NCI-H345 (cell line): ENCODE data around the gene SLCO3A1.
"Not testable (repeated sequence)": the region's sequence is repeated elsewhere in the genome, so short reads cannot be mapped to it uniquely, and the experiment has no call there.

Experiments used
- DNase-seq: peaks from one replicate; lab custom pipeline; 2025; lab: John Stamatoyannopoulos, UW

The SLCO3A1 gene

DNA sequence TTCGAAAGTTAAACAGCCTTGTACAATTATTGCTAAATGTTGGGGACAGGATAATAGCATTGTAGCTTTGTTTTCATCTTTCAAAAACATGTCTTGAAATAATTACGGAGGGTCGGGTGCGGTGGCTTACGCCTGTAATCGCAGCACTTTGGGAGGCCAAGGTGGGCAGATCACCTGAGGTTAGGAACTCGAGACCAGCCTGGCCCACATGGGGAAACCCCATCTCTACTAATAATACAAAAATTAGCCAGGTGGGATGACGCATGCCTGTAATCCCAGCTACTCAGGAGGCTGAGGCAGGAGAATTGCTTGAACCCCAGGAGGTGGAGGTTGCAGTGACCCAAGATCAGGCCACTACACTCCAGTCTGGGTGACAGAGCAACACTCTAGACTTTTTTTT lies 216.7 kb downstream of the SLCO3A1 start:
- not testable (repeated sequence) for DNase-seq

GRCh38 chr15:92071045-92071634 lies 217.6 kb downstream of the SLCO3A1 start:
- no peak for DNase-seq

DNA sequence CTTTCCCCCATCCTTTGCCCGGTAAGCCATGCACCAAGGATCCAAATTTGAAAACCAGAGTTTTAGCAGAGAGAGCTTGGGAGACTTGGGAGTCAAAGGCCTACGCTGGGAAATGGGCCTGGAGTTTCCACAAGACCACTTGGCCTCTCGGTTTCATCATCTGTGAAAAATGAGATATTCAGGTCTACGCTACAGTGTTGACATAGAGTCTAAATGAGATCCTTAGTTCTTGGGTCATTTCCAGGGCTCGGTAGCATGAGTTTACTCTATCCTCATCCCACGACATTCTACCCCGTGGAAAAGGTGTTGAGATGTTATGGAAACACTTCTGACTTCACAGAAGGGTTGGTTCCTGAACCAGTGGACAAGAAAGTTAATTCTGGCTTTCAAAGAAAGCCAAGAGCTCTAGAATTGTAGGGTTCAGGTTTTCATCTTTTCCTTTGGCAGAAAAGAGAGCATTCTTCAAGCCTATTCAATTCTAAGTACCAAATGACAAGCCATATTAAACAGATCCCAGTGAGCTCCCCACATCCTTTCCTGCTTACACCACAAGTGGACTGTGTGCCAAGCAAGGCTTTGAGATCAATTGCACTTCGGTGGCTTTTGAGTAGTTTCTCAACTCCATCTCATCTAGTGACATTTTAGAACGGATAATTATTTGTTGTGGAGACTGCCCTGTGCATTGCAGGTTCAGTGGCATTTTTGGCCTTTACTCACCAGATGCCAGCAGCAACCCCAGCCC lies 219.7 kb downstream of the SLCO3A1 start:
- no peak for DNase-seq

- DNase-seq: no peak
Measured at GRCh38 chr15:92074101-92074500, 220.6 kb downstream of the SLCO3A1 start.

- no peak for DNase-seq
Measured at GRCh38 chr15:92074646-92075045, 221.1 kb downstream of the SLCO3A1 start.

GRCh38 chr15:92075764-92076163 lies 222.3 kb downstream of the SLCO3A1 start:
- DNase-seq: no peak

- no peak for DNase-seq
Measured at GRCh38 chr15:92076541-92076940, 223.0 kb downstream of the SLCO3A1 start.

GRCh38 chr15:92077353-92078085 lies 224.0 kb downstream of the SLCO3A1 start:
- peak; percentile 47 for DNase-seq

DNA sequence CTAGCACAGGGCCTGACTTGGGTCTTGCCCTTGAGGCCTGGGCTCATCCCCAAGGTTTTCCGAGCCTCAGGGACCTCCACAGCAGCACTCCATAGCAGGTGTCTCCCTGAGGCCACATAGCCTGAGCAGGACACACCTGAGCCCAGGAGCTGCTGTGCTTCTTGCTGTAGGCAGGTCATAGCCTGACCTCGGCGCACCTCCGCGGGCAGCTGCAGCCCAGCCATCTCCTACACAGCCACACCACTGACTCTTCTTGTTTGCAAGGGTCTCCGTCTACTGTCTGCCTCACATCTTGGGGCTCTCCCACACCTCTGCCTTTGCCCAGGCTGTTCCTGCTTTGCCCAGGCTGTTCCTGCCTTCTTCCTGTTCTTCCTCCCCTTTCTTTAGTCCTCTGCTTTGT lies 224.8 kb downstream of the SLCO3A1 start:
- no peak for DNase-seq

DNA sequence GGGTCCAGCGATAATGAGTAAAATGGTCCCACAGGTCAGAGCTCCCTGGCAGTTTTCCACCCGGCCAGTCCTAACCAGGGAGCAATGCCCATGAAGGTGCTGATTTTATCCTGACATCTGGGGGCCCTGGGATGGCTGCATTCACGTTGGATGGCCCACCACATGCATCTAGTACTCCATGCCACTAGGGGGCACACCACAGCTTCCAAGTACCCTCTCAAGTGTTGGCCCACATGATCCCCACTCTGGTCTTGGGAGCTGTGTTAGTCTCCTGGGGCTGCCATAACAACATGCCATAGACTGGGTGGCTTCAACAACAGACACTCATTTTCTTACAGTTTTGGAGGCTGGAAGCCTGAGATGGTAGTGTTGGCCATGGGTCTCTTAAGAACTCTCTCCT lies 225.5 kb downstream of the SLCO3A1 start:
- no peak for DNase-seq

- no peak for DNase-seq
Measured at GRCh38 chr15:92079647-92080255, 226.2 kb downstream of the SLCO3A1 start.

- peak; percentile 30 for DNase-seq
Measured at GRCh38 chr15:92082006-92082843, 228.7 kb downstream of the SLCO3A1 start.

DNA sequence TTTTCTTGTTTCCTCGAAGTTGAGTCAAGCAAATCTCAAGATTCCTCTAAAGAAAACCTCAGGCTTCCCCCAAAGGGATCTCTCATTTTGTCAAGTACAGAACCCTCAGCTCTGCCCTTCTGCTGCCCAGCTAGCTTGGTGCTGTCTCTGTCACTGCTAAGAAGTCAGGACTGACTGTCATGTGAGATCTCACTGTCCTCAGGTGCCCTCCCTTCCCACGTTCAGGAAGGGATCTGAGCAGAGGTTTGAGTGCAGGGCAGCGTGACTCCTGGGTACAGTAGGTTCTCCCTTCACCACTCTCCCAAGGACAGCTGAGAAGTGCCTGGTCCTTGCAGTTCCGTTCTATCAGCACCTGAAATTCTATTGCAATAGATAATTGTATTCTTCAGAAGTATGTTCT lies 229.7 kb downstream of the SLCO3A1 start:
- no peak for DNase-seq

DNA sequence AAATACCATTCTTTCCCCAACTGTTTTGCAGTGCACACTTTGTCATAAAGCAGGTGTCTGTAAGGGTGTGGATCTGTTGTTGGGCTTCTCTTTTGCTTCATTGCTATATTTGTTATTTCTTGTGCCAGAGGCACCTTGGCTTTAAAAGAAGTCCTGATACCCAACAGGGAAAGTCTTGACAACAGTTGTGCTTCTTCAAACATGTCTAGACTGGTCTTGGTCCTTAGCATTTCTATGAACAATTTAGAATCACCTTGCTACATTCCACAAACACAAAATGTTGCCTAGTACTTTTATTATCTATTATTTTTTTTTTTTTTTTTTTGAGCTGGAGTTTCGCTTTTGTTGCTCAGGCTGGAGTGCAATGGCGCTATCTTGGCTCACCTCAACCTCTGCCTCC lies 233.7 kb downstream of the SLCO3A1 start:
- DNase-seq: no peak

GRCh38 chr15:92091155-92091734 lies 237.7 kb downstream of the SLCO3A1 start:
- peak; percentile 42 for DNase-seq

DNA sequence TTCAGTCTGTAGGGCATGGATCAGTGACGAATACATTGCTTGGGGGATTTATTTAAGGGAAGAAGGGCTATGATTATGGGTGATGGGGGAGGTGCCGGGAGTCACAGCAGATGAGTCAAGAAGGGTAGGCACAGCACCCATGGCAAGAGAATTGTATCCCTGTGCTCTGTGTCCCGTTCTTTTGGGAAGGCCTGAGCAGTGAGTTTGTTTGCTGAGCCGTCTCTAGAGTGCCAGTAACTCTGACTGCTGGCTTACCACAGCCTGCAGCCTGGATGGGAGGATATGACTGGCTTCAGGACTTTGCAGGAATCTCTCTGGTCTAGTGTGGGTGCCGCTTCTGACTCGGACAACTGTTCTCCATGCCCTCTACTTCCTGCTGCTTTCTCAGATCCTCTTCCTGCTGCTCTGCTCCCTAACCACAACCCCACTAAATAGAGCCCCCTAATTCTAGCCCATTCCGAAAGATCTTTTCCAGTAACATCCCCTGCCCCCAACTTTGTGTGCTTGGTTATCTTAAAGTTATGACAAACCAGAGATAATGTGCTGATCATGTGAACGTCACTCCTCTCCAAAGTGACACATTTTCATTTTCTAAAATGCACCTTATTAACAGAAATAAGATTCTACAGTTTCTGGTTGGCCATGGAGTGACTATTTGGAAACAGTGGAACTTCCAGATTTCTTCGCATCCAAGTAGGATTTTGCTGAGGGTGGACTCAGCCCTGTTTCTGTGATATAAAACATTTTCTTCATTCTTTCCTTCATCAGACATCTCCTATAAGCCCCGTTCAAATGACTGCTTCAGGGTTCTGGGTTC lies 239.0 kb downstream of the SLCO3A1 start:
- DNase-seq: no peak

GRCh38 chr15:92095693-92096092 lies 242.2 kb downstream of the SLCO3A1 start:
- DNase-seq: no peak

DNA sequence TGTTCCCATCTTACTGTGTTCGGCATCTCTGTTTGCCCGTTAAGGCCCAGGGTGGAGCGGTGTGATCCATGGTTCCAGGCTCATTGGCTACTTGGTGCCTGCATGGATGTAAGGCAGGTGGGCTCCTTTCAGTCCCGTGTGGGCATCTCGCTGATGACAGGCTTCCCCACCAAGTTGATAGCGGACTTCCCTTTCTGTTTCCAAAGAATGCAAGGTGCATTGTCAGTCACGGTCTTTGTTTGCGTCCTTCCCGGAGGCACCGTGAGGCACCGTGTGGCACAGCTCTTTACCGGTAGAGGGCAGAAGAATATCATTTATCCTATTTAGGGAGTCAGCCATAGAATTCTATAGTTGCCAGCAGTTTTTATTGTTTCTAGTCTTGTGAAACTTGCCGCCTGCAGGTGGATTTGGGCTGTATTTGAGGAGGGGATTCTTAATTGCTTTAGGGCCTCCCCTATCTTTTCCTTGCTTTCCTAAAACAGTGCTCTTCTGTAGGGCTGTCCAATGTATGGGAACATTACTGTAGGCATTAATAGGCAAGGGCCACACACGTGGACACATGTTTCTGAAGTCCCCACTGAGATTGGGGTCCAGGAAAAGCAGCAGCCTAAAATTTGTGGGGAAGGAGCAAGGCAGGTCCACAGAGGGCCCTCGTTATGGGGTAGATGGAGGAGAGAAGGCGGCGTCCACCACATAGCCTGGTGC lies 244.1 kb downstream of the SLCO3A1 start:
- DNase-seq: peak; percentile 43

- DNase-seq: no peak
Measured at GRCh38 chr15:92098869-92099268, 245.4 kb downstream of the SLCO3A1 start.

DNA sequence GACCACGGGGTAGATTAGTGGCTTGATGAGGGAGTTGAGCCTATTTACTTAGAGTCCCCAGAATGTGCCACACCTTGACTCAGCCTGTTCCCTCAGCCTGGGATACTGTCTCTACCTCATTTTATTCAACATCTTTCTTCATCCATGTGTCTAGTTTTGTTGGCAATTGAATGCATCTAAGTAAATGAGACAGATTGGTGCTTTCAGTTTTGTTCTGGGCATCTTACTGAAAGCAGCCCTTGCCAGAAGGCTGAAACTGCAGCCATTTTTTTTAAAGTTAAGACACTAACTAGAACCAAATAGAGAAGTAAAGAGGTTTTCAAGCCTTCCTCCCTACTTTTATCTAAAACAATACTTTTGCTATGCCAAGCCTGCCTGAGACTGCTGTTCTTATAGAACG lies 246.8 kb downstream of the SLCO3A1 start:
- DNase-seq: no peak
